ENCODE measurements around the gene MAB21L4.

Gene MAB21L4

GRCh38 chr2:240892925-240893324 lies 3.0 kb downstream of the MAB21L4 start:
- no peak for DNase-seq

- no peak for DNase-seq
These were observed 3.6 kb downstream of the MAB21L4 start for GRCh38 chr2:240892356-240892755.

GRCh38 chr2:240891492-240892340 lies 4.2 kb downstream of the MAB21L4 start:
- peak in 2 of 3 experiments; percentile 11 to 27 for DNase-seq

GRCh38 chr2:240890691-240891090 lies 5.3 kb downstream of the MAB21L4 start:
- DNase-seq: no peak

GRCh38 chr2:240889601-240890560 lies 6.1 kb downstream of the MAB21L4 start:
- DNase-seq: no peak

- DNase-seq: no peak
These were observed 6.9 kb downstream of the MAB21L4 start for GRCh38 chr2:240888890-240889573.

- no peak for DNase-seq
These were observed 7.6 kb downstream of the MAB21L4 start for GRCh38 chr2:240888130-240888889.

GRCh38 chr2:240887631-240888030 lies 8.3 kb downstream of the MAB21L4 start:
- no peak for DNase-seq

- DNase-seq: peak in 1 of 3 experiments; percentile 24
These were observed 9.0 kb downstream of the MAB21L4 start for GRCh38 chr2:240886678-240887609.

- no peak for DNase-seq
These were observed 9.9 kb downstream of the MAB21L4 start for GRCh38 chr2:240886023-240886565.

GRCh38 chr2:240885566-240885965 lies 10.4 kb downstream of the MAB21L4 start:
- DNase-seq: no peak

- no peak for DNase-seq
These were observed 11.2 kb downstream of the MAB21L4 start for GRCh38 chr2:240884745-240885144.

- DNase-seq: no peak
These were observed 11.7 kb downstream of the MAB21L4 start for GRCh38 chr2:240884221-240884620.

GRCh38 chr2:240881913-240882312 lies 14.0 kb downstream of the MAB21L4 start:
- peak; percentile 7 to 92 (median 75) for DNase-seq

GRCh38 chr2:240879105-240879504 lies 16.9 kb downstream of the MAB21L4 start:
- DNase-seq: no peak

GRCh38 chr2:240878341-240878936 lies 17.5 kb downstream of the MAB21L4 start:
- no peak for DNase-seq

- DNase-seq: no peak
These were observed 18.3 kb downstream of the MAB21L4 start for GRCh38 chr2:240877460-240878340.

GRCh38 chr2:240876475-240877251 lies 19.3 kb downstream of the MAB21L4 start:
- no peak for DNase-seq
